ENCODE data around the gene RPL18.

GRCh38 chr19:48616491-48617056 is 2.4 kb downstream of the RPL18 start:
- TF ChIP-seq POLR2A (IDR thresholded peaks at IDR 0.05), result no peak
- TF ChIP-seq CTCF (IDR thresholded peaks at IDR 0.05 in 4 of 5, conservative IDR thresholded peaks at IDR 0.05 in 1 of 5), result no peak

Measured in gastrocnemius medialis (tissue), 4 donors.